MCF 10A (cell line): Measurements from ENCODE around the gene MARCO. TPM values are rescaled to one million over a fixed set of nuclear protein-coding genes. Genes with fewer than 3 reads are reported as not detected.
A peak's percentile ranks its signal among the peaks of the same experiment; 100 is the strongest.

Experiments used
- BruUV-seq: library from RNA; stranded (reverse); fragments of 400-500 nt; replicated peaks from 2 replicates; lab custom pipeline; 2021; lab: Mats Ljungman, UMichigan
- CTCF ChIA-PET: fragments of 300-600 bp; sonication (Branson Sonifier 250); formaldehyde crosslinking; extraction: SDS; loops from one replicate; lab custom pipeline; 2021; ENCODE audit warnings: antibody characterized with exemption, inconsistent platforms; lab: Yijun Ruan, JAX
- POLR2A ChIA-PET: fragments of 300-600, 350-650 bp; sonication (Branson Sonifier 250); formaldehyde crosslinking; extraction: SDS; loops from one replicate; lab custom pipeline; 2020; ENCODE audit warnings: antibody characterized with exemption, inconsistent platforms; lab: Yijun Ruan, JAX
- DNase-seq: peaks from one replicate; pipeline ENCODE4 v3.0.0-alpha.2; 2018; ENCODE audit not compliant: unreplicated experiment
- H3K27ac Mint-ChIP-seq: one replicate; pipeline ENCODE4 v1.8.0; 2022; ENCODE audit warnings: mild to moderate bottlenecking, low read depth, mixed read lengths; ENCODE audit not compliant: unreplicated experiment
- H3K27me3 Mint-ChIP-seq: one replicate; pipeline ENCODE4 v1.8.0; 2022; ENCODE audit warnings: mixed read lengths; ENCODE audit not compliant: insufficient read depth, unreplicated experiment
- H3K36me3 Mint-ChIP-seq: one replicate; pipeline ENCODE4 v1.8.0; 2022; ENCODE audit warnings: mild to moderate bottlenecking, moderate library complexity, mixed read lengths; ENCODE audit not compliant: insufficient read depth, unreplicated experiment
- H3K4me1 Mint-ChIP-seq: one replicate; pipeline ENCODE4 v1.8.0; 2022; ENCODE audit warnings: mixed read lengths; ENCODE audit not compliant: insufficient read depth, unreplicated experiment
- H3K4me3 Mint-ChIP-seq: one replicate; pipeline ENCODE4 v1.8.0; 2022; ENCODE audit warnings: mild to moderate bottlenecking, moderate library complexity, mixed read lengths; ENCODE audit not compliant: unreplicated experiment
- H3K9me3 Mint-ChIP-seq: one replicate; pipeline ENCODE4 v1.8.0; 2022; ENCODE audit warnings: mixed read lengths; ENCODE audit not compliant: unreplicated experiment
- CTCF ChIP-seq: fragments of 200-600 bp; IDR thresholded peaks from one replicate; pipeline ENCODE4 v1.8.0; 2022; ENCODE audit warnings: antibody characterized with exemption, mild to moderate bottlenecking; ENCODE audit not compliant: unreplicated experiment
- intact Hi-C: fragments of 100-400 bp; cut with micrococcal nuclease; formaldehyde crosslinking; loops from 2 replicates; pipeline ENCODE4 v1.14.1; 2022
- total RNA-seq: library from RNA; stranded (reverse); gene quantifications from 2 replicates; pipeline ENCODE4 v1.2.3, GENCODE V29; 2022

MARCO gene
- total RNA-seq, 1 experiment from 2014 or later = 1.5 TPM

DNA sequence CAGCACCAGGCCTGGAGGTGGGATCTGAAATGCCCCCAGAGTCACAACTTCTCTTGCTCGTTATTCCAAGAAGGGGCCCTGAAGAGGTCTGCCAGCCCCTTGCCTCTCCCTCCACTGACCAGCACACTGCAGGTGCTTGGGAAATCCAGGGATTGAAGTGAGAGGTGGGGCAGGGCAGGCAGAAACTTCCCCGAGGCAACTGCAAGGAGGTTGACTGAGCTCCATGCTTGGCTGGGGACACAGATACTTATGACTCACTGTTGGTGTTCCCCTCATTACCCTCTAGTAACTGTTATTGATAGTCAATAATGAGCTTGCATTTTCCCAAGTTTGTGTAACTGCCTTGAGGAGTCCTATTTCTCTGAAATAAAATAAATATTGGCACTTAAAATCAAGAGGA is 47.5 kb downstream of the MARCO start:
- CTCF ChIA-PET = interaction anchor here (0.6 to 1.2 kb wide), 4 partner anchors 19 to 107 kb away, joined by 3 to 6 read pairs (median 4); no protein-coding TSS in a partner anchor
- intact Hi-C loops = no loop called here
- H3K9me3 Mint-ChIP-seq = no peaks in the 10 kb centered on the region
- DNase-seq = peak; percentile 90
- no peak overlapping the region for H3K27ac Mint-ChIP-seq
- H3K36me3 Mint-ChIP-seq = no peaks in the 10 kb centered on the region
- peaks cover 38% of the 10 kb centered on the region for H3K4me1 Mint-ChIP-seq
- no peak overlapping the region for H3K4me3 Mint-ChIP-seq
- POLR2A ChIA-PET = interaction anchor here (0.7 to 1.6 kb wide), 4 partner anchors 16 to 266 kb away, joined by 3 to 6 read pairs (median 5); no protein-coding TSS in a partner anchor
- no TSS peak for BruUV-seq
- peaks cover 13% of the 10 kb centered on the region for H3K27me3 Mint-ChIP-seq
- TF ChIP-seq CTCF = no peak

- CTCF ChIA-PET = no interaction called here
- Mint-ChIP-seq H3K27me3 (peaks cover 8% of the 10 kb centered on the region), H3K27ac (no peak overlapping the region), H3K4me3 (no peak overlapping the region), H3K4me1 (peaks cover 38% of the 10 kb centered on the region), H3K36me3 (no peaks in the 10 kb centered on the region), H3K9me3 (no peaks in the 10 kb centered on the region)
- POLR2A ChIA-PET = interaction anchor here (0.7 kb wide), 1 partner anchor 16 kb away, joined by 5 read pairs; no protein-coding TSS in a partner anchor
- TF ChIP-seq CTCF = no peak
- intact Hi-C loops = no loop called here
- DNase-seq = no peak
- BruUV-seq = no TSS peak
These were observed 49.0 kb downstream of the MARCO start for GRCh38 chr2:118990757-118991545.

GRCh38 chr2:118991554-118991953 is 49.6 kb downstream of the MARCO start:
- no peaks in the 10 kb centered on the region for H3K9me3 Mint-ChIP-seq
- no peak overlapping the region for H3K4me3 Mint-ChIP-seq
- ChIA-PET POLR2A (no interaction called here), CTCF (no interaction called here)
- BruUV-seq = no TSS peak
- peaks cover 2% of the 10 kb centered on the region for H3K27me3 Mint-ChIP-seq
- H3K36me3 Mint-ChIP-seq = no peaks in the 10 kb centered on the region
- DNase-seq = no peak
- TF ChIP-seq CTCF = no peak
- peaks cover 35% of the 10 kb centered on the region for H3K4me1 Mint-ChIP-seq
- H3K27ac Mint-ChIP-seq = no peak overlapping the region
- intact Hi-C loops = no loop called here

DNA sequence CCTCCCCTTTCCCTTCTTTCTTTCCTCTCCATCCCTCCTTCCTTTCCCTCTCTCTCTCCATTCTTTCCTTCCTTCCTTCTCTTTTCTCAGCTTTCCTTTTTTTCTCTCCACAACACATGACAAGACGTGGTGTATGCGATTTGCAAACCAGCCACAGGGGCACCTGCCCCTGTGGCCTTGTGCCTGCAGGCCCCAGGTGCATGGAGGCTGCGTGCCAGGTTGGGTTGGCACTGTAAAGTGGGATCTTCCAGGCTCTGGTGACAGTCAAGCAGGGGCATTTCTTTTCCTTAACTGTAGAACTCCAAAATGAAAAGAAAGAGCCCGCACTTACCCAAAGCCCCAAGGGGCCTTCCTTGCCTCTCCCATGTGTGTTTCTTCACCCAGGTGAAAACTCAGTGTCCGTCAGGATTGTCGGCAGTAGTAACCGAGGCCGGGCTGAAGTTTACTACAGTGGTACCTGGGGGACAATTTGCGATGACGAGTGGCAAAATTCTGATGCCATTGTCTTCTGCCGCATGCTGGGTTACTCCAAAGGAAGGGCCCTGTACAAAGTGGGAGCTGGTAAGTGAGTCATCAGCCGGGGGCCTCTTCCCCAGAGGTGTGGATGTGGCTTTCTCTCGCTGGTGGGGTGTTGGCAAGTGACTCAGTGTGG is 50.9 kb downstream of the MARCO start:
- CTCF ChIA-PET = interaction anchor here (0.6 to 0.9 kb wide), 3 partner anchors 15 to 273 kb away, joined by 3 to 4 read pairs (median 3); no protein-coding TSS in a partner anchor
- no peak overlapping the region for H3K27ac Mint-ChIP-seq
- DNase-seq = peak; percentile 79

More for the DNA sequence above, 50.9 kb downstream of the MARCO start:
- Mint-ChIP-seq H3K4me3 (no peak overlapping the region), H3K4me1 (peaks cover 30% of the 10 kb centered on the region), H3K36me3 (no peaks in the 10 kb centered on the region), H3K27me3 (no peaks in the 10 kb centered on the region), H3K9me3 (no peaks in the 10 kb centered on the region)
- no peak for TF ChIP-seq CTCF
- intact Hi-C loops = no loop called here
- POLR2A ChIA-PET = no interaction called here
- no TSS peak for BruUV-seq
